GM23338 (cell line): ENCODE data around the gene PAPPA. TPM values are rescaled to one million over a fixed set of nuclear protein-coding genes. Genes with fewer than 3 reads are reported as not detected.

Experiments used
- ATAC-seq: fragments of 200-7000 bp; cut with Tn5 transposase; 3 replicates; pipeline ENCODE4 v1.9.1; 2020
- DNase-seq: peaks from one replicate; pipeline ENCODE4 v3.0.0-alpha.2; 2015; ENCODE audit warnings: low spot score
- H2AFZ ChIP-seq: fragments of 200-600 bp; sonication (generic); 2 replicates; pipeline ENCODE4 v1.8.0; 2016; ENCODE audit warnings: antibody characterized with exemption, mild to moderate bottlenecking, moderate library complexity
- H3F3A ChIP-seq: fragments of 200-600 bp; sonication (generic); replicated peaks from 2 replicates; pipeline ENCODE4 v1.8.0; 2017; ENCODE audit warnings: antibody characterized with exemption, mixed run types, low read depth
- H3K27ac ChIP-seq: fragments of 200-600 bp; sonication (generic); 2 replicates; pipeline ENCODE4 v1.6.1; 2016; ENCODE audit warnings: low read depth
- H3K27me3 ChIP-seq: fragments of 200-600 bp; sonication (generic); 2 replicates; pipeline ENCODE4 v1.8.0; 2016; ENCODE audit warnings: mild to moderate bottlenecking, mixed run types, moderate library complexity; ENCODE audit not compliant: insufficient read depth
- H3K36me3 ChIP-seq: fragments of 200-600 bp; sonication (generic); 2 replicates; pipeline ENCODE4 v1.8.0; 2016; ENCODE audit warnings: mild to moderate bottlenecking; ENCODE audit not compliant: insufficient read depth
- H3K4me1 ChIP-seq: fragments of 200-600 bp; sonication (generic); 2 replicates; pipeline ENCODE4 v1.8.0; 2016; ENCODE audit warnings: mild to moderate bottlenecking, moderate library complexity; ENCODE audit not compliant: insufficient read depth
- H3K4me2 ChIP-seq: fragments of 200-600 bp; sonication (generic); 2 replicates; pipeline ENCODE4 v1.7.1; 2017; ENCODE audit warnings: mixed run types
- H3K4me3 ChIP-seq: fragments of 200-600 bp; sonication (generic); 2 replicates; pipeline ENCODE4 v1.6.1; 2016; ENCODE audit warnings: mixed run types
- H3K79me2 ChIP-seq: fragments of 200-600 bp; sonication (generic); replicated peaks from 2 replicates; pipeline ENCODE4 v1.8.0; 2017; ENCODE audit warnings: mild to moderate bottlenecking; ENCODE audit not compliant: insufficient read depth
- H3K9me2 ChIP-seq: fragments of 200-600 bp; sonication (generic); 2 replicates; pipeline ENCODE4 v1.8.0; 2017; ENCODE audit not compliant: insufficient read depth
- H4K20me1 ChIP-seq: fragments of 200-600 bp; sonication (generic); replicated peaks from 2 replicates; pipeline ENCODE4 v1.8.0; 2017; ENCODE audit warnings: mild to moderate bottlenecking; ENCODE audit not compliant: insufficient read depth
- H3K27ac Mint-ChIP-seq: 2 replicates; pipeline ENCODE4 v1.8.0; 2020; ENCODE audit warnings: inconsistent platforms, mild to moderate bottlenecking, moderate library complexity, mixed read lengths
- H3K27me3 Mint-ChIP-seq: 3 replicates; pipeline ENCODE4 v1.8.0; 2022; ENCODE audit warnings: low read depth, mild to moderate bottlenecking, moderate library complexity, mixed read lengths, inconsistent platforms; ENCODE audit not compliant: insufficient read depth, poor library complexity
- H3K36me3 Mint-ChIP-seq: 3 replicates; pipeline ENCODE4 v1.8.0; 2021; ENCODE audit warnings: low read depth, mild to moderate bottlenecking, inconsistent platforms, moderate library complexity, mixed read lengths
- H3K4me1 Mint-ChIP-seq: 3 replicates; pipeline ENCODE4 v1.8.0; 2020; ENCODE audit warnings: mild to moderate bottlenecking, inconsistent platforms, mixed read lengths
- H3K4me3 Mint-ChIP-seq: 3 replicates; pipeline ENCODE4 v1.8.0; 2021; ENCODE audit warnings: moderate library complexity, mild to moderate bottlenecking, inconsistent platforms, mixed read lengths
- H3K9me3 Mint-ChIP-seq: 3 replicates; pipeline ENCODE4 v1.8.0; 2020; ENCODE audit warnings: moderate library complexity, mild to moderate bottlenecking, inconsistent platforms, mixed read lengths
- EZH2phosphoT487 ChIP-seq: fragments of 200-600 bp; sonication (generic); IDR thresholded peaks from one replicate; pipeline ENCODE4 v1.8.1; 2018; ENCODE audit warnings: antibody characterized with exemption; ENCODE audit not compliant: unreplicated experiment
- JUNB ChIP-seq: IDR thresholded peaks from one replicate; pipeline ENCODE4 v1.6.1; 2016; ENCODE audit warnings: antibody characterized with exemption; ENCODE audit not compliant: unreplicated experiment
- REST ChIP-seq: IDR thresholded peaks from one replicate; pipeline ENCODE4 v1.6.1; 2018; ENCODE audit warnings: antibody characterized with exemption; ENCODE audit not compliant: unreplicated experiment
- ZNF331 ChIP-seq: fragments of 250-450 bp; sonication (Bioruptor Pico); IDR thresholded peaks from 2 replicates; pipeline ENCODE4 v1.5.0; 2020; ENCODE audit warnings: low read depth, mild to moderate bottlenecking, moderate library complexity
- ZNF462 ChIP-seq: fragments of 250-450 bp; sonication (Bioruptor Pico); IDR thresholded peaks from 2 replicates; pipeline ENCODE4 v1.5.0; 2020; ENCODE audit warnings: mild to moderate bottlenecking, moderate library complexity
- polyA plus RNA-seq: library from polyadenylated mRNA; unstranded; fragments of >200 nt; fragmentation: Nextera tagmentation; extraction: Ambion mirVana; gene quantifications from 2 replicates; pipeline ENCODE4 v1.2.1, GENCODE V29; 2016
- total RNA-seq: library from RNA; depleted of rRNA; stranded (reverse); fragments of >200 nt; shearing (Covaris generic); gene quantifications from 2 replicates; pipeline ENCODE4 v1.2.3, GENCODE V29; 2014

The PAPPA gene
- total and polyA plus RNA-seq, 2 experiments from 2014 or later, result 0.38 to 0.66 TPM

- TF ChIP-seq ZNF462 (no peak), JUNB (no peak), EZH2phosphoT487 (no peak), ZNF331 (CRISPR knock-in tag) (no peak)
These were observed 175.9 kb downstream of the PAPPA start (continued) for GRCh38 chr9:116329470-116329869.

- H3K4me1 Mint-ChIP-seq, result peaks cover 36% of the 10 kb centered on the region
- no peak overlapping the region for H2AFZ ChIP-seq
- TF ChIP-seq REST, result no peak
- peaks cover 6% of the 10 kb centered on the region for H3K4me1 ChIP-seq
- peak; percentile 59 for ATAC-seq
- peaks cover 45% of the 10 kb centered on the region for H3K27me3 ChIP-seq
- H3K27me3 Mint-ChIP-seq, result peaks cover 44% of the 10 kb centered on the region
- H3K4me2 ChIP-seq, result no peak overlapping the region
- no peak for DNase-seq
- H3K27ac Mint-ChIP-seq, result no peak overlapping the region
- H3K27ac ChIP-seq, result no peak overlapping the region
- H3K36me3 Mint-ChIP-seq, result no peaks in the 10 kb centered on the region
- H3K79me2 ChIP-seq, result no peaks in the 10 kb centered on the region
- H3K9me3 Mint-ChIP-seq, result no peaks in the 10 kb centered on the region
- no peak overlapping the region for H3K4me3 Mint-ChIP-seq
- 0 out of 2 replicates have a peak, but pooled peaks cover 7% of the 10 kb centered on the region for H3K9me2 ChIP-seq
- no peak overlapping the region for H3K4me3 ChIP-seq
- H3F3A ChIP-seq, result no peaks in the 10 kb centered on the region
- H4K20me1 ChIP-seq, result no peaks in the 10 kb centered on the region
- no peaks in the 10 kb centered on the region for H3K36me3 ChIP-seq
These were observed 177.7 kb downstream of the PAPPA start for GRCh38 chr9:116331241-116331640.
